ENCODE measurements around the gene UBAC2. TPM values are rescaled to one million over a fixed set of nuclear protein-coding genes. Genes with fewer than 3 reads are reported as not detected.

Gene UBAC2
- total and polyA plus RNA-seq, 2 of the 8 experiments (the other 6 are each of a cell fraction or from before 2014, with no cell fraction given), result 75.9 to 76.9 TPM

- no peak overlapping the region for H2BK120ac ChIP-seq (replicated peaks; ENCODE audit: low read depth, low read length)
- H3K9ac ChIP-seq (replicated peaks in 1 of 4; ENCODE audit: extremely low read depth in 1 of 4, low read depth in 3 of 4, low read length in 3 of 4), result no peak overlapping the region
- no peaks in the 10 kb centered on the region for H4K20me1 ChIP-seq (replicated peaks in 1 of 2; ENCODE audit: control insufficient read depth in 1 of 2, insufficient read depth in 2 of 2, low read length in 2 of 2)
- ChIA-PET POLR2A (ENCODE audit: partially characterized antibody) (interaction anchor here (0.9 kb wide), 1 partner anchor 69 kb away, joined by 3 read pairs; no protein-coding TSS in a partner anchor), CTCF (ENCODE audit: partially characterized antibody) (interaction anchor here (0.7 to 1.7 kb wide), 3 partner anchors 9 to 210 kb away, joined by 3 read pairs; no protein-coding TSS in a partner anchor)
- no peak overlapping the region for H2BK15ac ChIP-seq (ENCODE audit: low read length)
- no peak for DNase-seq (ENCODE audit: low read depth in 1 of 2, low spot score in 2 of 2)
- H4K8ac ChIP-seq (ENCODE audit: extremely low read depth, insufficient read depth, low read length), result no peak overlapping the region
- no peak overlapping the region for H2BK20ac ChIP-seq (ENCODE audit: low read length)
- H3K36me3 ChIP-seq (ENCODE audit: control insufficient read depth in 2 of 4, insufficient read depth in 4 of 4, low read length in 3 of 4), result no peaks in the 10 kb centered on the region
- no peak overlapping the region for H2BK12ac ChIP-seq (ENCODE audit: low read depth, low read length)
- H3K79me1 ChIP-seq (ENCODE audit: low read depth, low read length), result no peaks in the 10 kb centered on the region
- H3K27ac ChIP-seq (ENCODE audit: low read depth, low read length), result no peak overlapping the region
- H3K56ac ChIP-seq (replicated peaks; ENCODE audit: insufficient read length, low read depth, low read length), result no peak overlapping the region
- no peak overlapping the region for H3K4ac ChIP-seq (replicated peaks; ENCODE audit: insufficient read length, low read depth, low read length)
- no peaks in the 10 kb centered on the region for H3K9me3 ChIP-seq (ENCODE audit: insufficient read depth in 2 of 2, low read depth in 1 of 2, low read length in 1 of 2)
- no peak overlapping the region for H3K18ac ChIP-seq (ENCODE audit: extremely low read depth, low read length)
- no peak overlapping the region for H4K5ac ChIP-seq (ENCODE audit: insufficient read length, low read depth, low read length)
- H2AK5ac ChIP-seq (ENCODE audit: low read depth, low read length), result no peak overlapping the region
- H3K23me2 ChIP-seq (ENCODE audit: low read depth, low read length), result no peaks in the 10 kb centered on the region
- FAIRE-seq, result no peak
- H4K91ac ChIP-seq (replicated peaks; ENCODE audit: insufficient read length, low read length), result no peak overlapping the region
- H2AFZ ChIP-seq (ENCODE audit: low read length), result no peak overlapping the region
- 90% methylated on average over 5 of the region's 5 CpGs; no CpG with 5 or more reads in 1 of the 2 experiments for WGBS, 2 experiments (ENCODE audit: extremely low coverage in 1 of 2, insufficient coverage in 1 of 2, insufficient read length in 1 of 2, insufficient replicate concordance in 2 of 2, low coverage in 1 of 2, low lambda C conversion rate in 2 of 2, missing lambda C conversion rate in 1 of 2)
- no peak overlapping the region for H3K23ac ChIP-seq (ENCODE audit: insufficient read length)
- H3K79me2 ChIP-seq (ENCODE audit: control insufficient read depth in 1 of 2, insufficient read depth in 2 of 2, low read length in 2 of 2), result no peaks in the 10 kb centered on the region
- no peak overlapping the region for H3K4me3 ChIP-seq (ENCODE audit: extremely low read depth in 1 of 4, insufficient read depth in 2 of 4, low read depth in 3 of 4, low read length in 4 of 4)
- H2BK5ac ChIP-seq (ENCODE audit: low read depth, low read length), result no peak overlapping the region
- no peak overlapping the region for H3K14ac ChIP-seq (ENCODE audit: insufficient read length)
- H3K4me1 ChIP-seq (replicated peaks in 1 of 4; ENCODE audit: control insufficient read depth in 3 of 4, insufficient read depth in 4 of 4, low read length in 3 of 4), result no peaks in the 10 kb centered on the region
- H3K27me3 ChIP-seq (replicated peaks in 1 of 4; ENCODE audit: control insufficient read depth in 3 of 4, extremely low read depth in 1 of 4, insufficient read depth in 3 of 4, low read length in 3 of 4), result no peaks in the 10 kb centered on the region
- no peak overlapping the region for H3K4me2 ChIP-seq (ENCODE audit: insufficient read depth in 1 of 2, low read depth in 2 of 2, low read length in 2 of 2)
- TF ChIP-seq CHD2 (IDR thresholded peaks at IDR 0.05; ENCODE audit: low read length) (no peak), SAP30 (IDR thresholded peaks at IDR 0.05; ENCODE audit: insufficient read depth, insufficient replicate concordance, low read length) (no peak), TCF12 (IDR thresholded peaks at IDR 0.05; ENCODE audit: low read depth, low read length) (no peak), CREB1 (IDR thresholded peaks at IDR 0.05) (no peak), CHD1 (IDR thresholded peaks at IDR 0.05; ENCODE audit: low read depth, low read length) (no peak), TBP (IDR thresholded peaks at IDR 0.05; ENCODE audit: low read depth, low read length) (no peak), EZH2 (IDR thresholded peaks at IDR 0.05; ENCODE audit: low read depth, low read length, severe bottlenecking) (no peak), NANOG (IDR thresholded peaks at IDR 0.05; ENCODE audit: insufficient read depth, low read depth, low read length, poor library complexity, severe bottlenecking) (no peak), SIN3A (conservative IDR thresholded peaks at IDR 0.05 in 1 of 2, IDR thresholded peaks at IDR 0.05 in 1 of 2; ENCODE audit: low read depth in 1 of 2, low read length in 2 of 2) (no peak), EGR1 (IDR thresholded peaks at IDR 0.05; ENCODE audit: borderline replicate concordance, low read depth, low read length) (no peak), TAF7 (optimal IDR thresholded peaks at IDR 0.05; ENCODE audit: borderline replicate concordance, low read depth, low read length) (no peak), KDM4A (IDR thresholded peaks at IDR 0.05; ENCODE audit: low read depth, low read length, severe bottlenecking) (no peak), HDAC6 (IDR thresholded peaks at IDR 0.05; ENCODE audit: low read depth, low read length) (no peak), SIRT6 (IDR thresholded peaks at IDR 0.05; ENCODE audit: low read length) (no peak), HDAC2 (IDR thresholded peaks at IDR 0.05; ENCODE audit: borderline replicate concordance in 1 of 2, low read depth in 2 of 2, low read length in 2 of 2) (no peak)
These were observed 43.6 kb upstream of the UBAC2 start for GRCh38 chr13:99157046-99157445.
